Esophagus muscularis mucosa (tissue), 3 donors: ENCODE data around the gene NEU3.

ENCODE experiments used
- CTCF ChIP-seq, 3 experiments: fragments of 200-600 bp in 2 of 3; fragments of 450-650 bp in 1 of 3; sonication (generic) in 2 of 3; IDR thresholded peaks; one replicate each; pipeline ENCODE4 v1.5.1; 2017 to 2019; ENCODE audit warnings: antibody characterized with exemption in 3 of 3, mild to moderate bottlenecking in 2 of 3, moderate library complexity in 1 of 3
- POLR2A ChIP-seq: fragments of 450-650 bp; IDR thresholded peaks from one replicate; pipeline ENCODE4 v1.6.1; 2017; ENCODE audit warnings: antibody characterized with exemption, moderate library complexity, mild to moderate bottlenecking, low read depth
- POLR2AphosphoS5 ChIP-seq, 2 donors: sonication (generic); formaldehyde crosslinking; IDR thresholded peaks; one replicate each; pipeline ENCODE4 v1.6.1; 2017; ENCODE audit warnings: antibody characterized with exemption in 2 of 2

DNA sequence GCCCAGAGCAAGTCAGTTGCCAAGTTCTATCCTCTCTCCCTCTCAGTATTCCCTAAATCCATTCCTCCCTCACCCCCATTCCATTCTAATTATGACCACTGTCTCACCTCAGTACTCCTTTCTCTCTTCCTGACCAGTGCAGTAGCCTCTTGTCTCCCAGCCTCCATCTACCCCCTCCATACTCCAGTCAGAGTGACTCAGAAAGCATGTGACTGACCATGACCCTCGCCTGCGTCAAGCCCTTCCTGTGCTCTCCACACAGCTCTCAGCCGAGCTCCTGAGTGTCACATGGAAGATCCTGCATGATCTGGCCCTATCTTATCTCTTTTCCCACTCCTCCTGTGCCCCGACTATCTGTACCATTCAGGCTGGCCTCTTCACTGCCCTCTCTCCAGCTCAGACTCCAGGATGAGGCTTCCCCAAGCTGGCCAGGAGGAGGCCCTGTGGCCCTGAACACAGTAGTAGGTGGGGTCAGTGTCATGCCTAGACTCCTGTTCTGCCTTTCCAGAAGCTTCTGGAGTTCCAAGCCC, 42.6 kb downstream of the NEU3 start:
- TF ChIP-seq POLR2AphosphoS5 (IDR thresholded peaks at IDR 0.05), result no peak
- TF ChIP-seq CTCF (IDR thresholded peaks at IDR 0.05), result no peak
- no peak for TF ChIP-seq POLR2A
